Endothelial cell of umbilical vein (primary cell): ENCODE measurements around the gene RNF111.

Source experiments
- CTCF ChIP-seq, 2 donors: IDR thresholded peaks; 1 replicate in 1 of 2; 2 replicates in 1 of 2; pipeline ENCODE4 v1.5.1; 2011; ENCODE audit warnings: low read length in 2 of 2, mild to moderate bottlenecking in 2 of 2, moderate library complexity in 2 of 2, control low read depth in 1 of 2, inconsistent platforms in 1 of 2, low read depth in 1 of 2; ENCODE audit not compliant: insufficient read depth in 1 of 2; ENCODE audit errors: extremely low read depth in 1 of 2
- EZH2 ChIP-seq: IDR thresholded peaks from 2 replicates; pipeline ENCODE4 v1.6.1; 2012; ENCODE audit warnings: borderline replicate concordance, low read depth, mild to moderate bottlenecking, moderate library complexity, low read length, inconsistent platforms; ENCODE audit not compliant: severe bottlenecking

- TF ChIP-seq CTCF (IDR thresholded peaks at IDR 0.05; ENCODE audit: extremely low read depth in 1 of 2, insufficient read depth in 1 of 2, low read depth in 1 of 2, low read length in 2 of 2) = no peak
- TF ChIP-seq EZH2 = no peak
These were observed 25.9 kb downstream of the RNF111 start for GRCh38 chr15:59013246-59013873.
